ENCODE results near the gene FHIT. TPM values are rescaled to one million over a fixed set of nuclear protein-coding genes. Genes with fewer than 3 reads are reported as not detected.
A peak's percentile ranks its signal among the peaks of the same experiment; 100 is the strongest.

FHIT gene
- total and polyA plus RNA-seq, 11 donors: 4.2 to 26.8 (median 16.5) TPM

- Histone ChIP-seq H3K27me3 (no peaks in the 10 kb centered on the region), H3K9me3 (no peaks in the 10 kb centered on the region), H3K36me3 (no peaks in the 10 kb centered on the region), H3K4me3 (no peak overlapping the region), H3K4me1 (peaks cover 0 to 3% (median 0%) of the 10 kb centered on the region in 12 donors), H3K27ac (peak overlapping the region in 1 of 12 donors; percentile 27)
- ATAC-seq (peak in 2 of 4 donors; percentile 62 to 81), DNase-seq (no peak)
- TF ChIP-seq CTCF (IDR thresholded peaks at IDR 0.05) (no peak), POLR2A (IDR thresholded peaks at IDR 0.05) (no peak)
- intact Hi-C loops (cut with DNase I): no loop called here
- WGBS, 4 donors: 69 to 80% (median 75%) methylated on average over 6 of the region's 6 CpGs
Measured at GRCh38 chr3:59766200-59766872, 1484.9 kb downstream of the FHIT start.

DNA sequence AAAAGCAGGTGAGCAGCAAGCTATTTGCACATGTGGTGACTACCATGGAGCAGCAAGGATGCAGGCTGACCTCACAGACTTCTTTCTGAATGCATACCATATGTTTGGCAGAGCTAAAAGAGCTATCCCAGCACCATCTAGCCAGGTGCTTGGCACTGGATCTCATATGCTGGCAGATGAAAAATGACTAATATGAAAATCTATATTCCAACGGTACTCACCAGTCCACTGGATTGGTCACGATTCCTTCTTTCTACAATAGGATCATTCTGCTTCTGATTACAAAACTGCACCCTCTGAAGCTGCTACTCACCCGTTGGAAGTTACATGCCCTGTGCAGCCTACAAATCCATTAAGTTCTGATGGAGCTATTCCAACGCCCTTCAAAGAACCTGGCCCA is 1487.1 kb downstream of the FHIT start:
- 84 to 91% (median 86%) methylated on average over 4 of the region's 4 CpGs for WGBS, 4 donors
- H3K27ac ChIP-seq: no peak overlapping the region
- H3K27me3 ChIP-seq: no peaks in the 10 kb centered on the region
- H3K36me3 ChIP-seq: no peaks in the 10 kb centered on the region
- H3K9me3 ChIP-seq: no peaks in the 10 kb centered on the region
- no peak for ATAC-seq
- TF ChIP-seq POLR2A (IDR thresholded peaks at IDR 0.05): no peak
- TF ChIP-seq CTCF (IDR thresholded peaks at IDR 0.05): no peak
- DNase-seq: no peak
- H3K4me3 ChIP-seq: no peak overlapping the region
- intact Hi-C loops (cut with DNase I): no loop called here
- peaks cover 0 to 3% (median 0%) of the 10 kb centered on the region in 12 donors for H3K4me1 ChIP-seq

GRCh38 chr3:59762941-59763340 is 1488.3 kb downstream of the FHIT start:
- H3K27ac ChIP-seq: no peak overlapping the region
- 88 to 91% (median 90%) methylated on average over 5 of the region's 5 CpGs for WGBS, 4 donors
- TF ChIP-seq POLR2A (IDR thresholded peaks at IDR 0.05) (no peak), CTCF (IDR thresholded peaks at IDR 0.05) (no peak)
- ATAC-seq (no peak), DNase-seq (no peak)
- H3K9me3 ChIP-seq: no peaks in the 10 kb centered on the region
- intact Hi-C loops (cut with DNase I): no loop called here
- H3K36me3 ChIP-seq: no peaks in the 10 kb centered on the region
- no peak overlapping the region for H3K4me3 ChIP-seq
- peaks cover 0 to 3% (median 0%) of the 10 kb centered on the region in 12 donors for H3K4me1 ChIP-seq
- H3K27me3 ChIP-seq: no peaks in the 10 kb centered on the region

DNA sequence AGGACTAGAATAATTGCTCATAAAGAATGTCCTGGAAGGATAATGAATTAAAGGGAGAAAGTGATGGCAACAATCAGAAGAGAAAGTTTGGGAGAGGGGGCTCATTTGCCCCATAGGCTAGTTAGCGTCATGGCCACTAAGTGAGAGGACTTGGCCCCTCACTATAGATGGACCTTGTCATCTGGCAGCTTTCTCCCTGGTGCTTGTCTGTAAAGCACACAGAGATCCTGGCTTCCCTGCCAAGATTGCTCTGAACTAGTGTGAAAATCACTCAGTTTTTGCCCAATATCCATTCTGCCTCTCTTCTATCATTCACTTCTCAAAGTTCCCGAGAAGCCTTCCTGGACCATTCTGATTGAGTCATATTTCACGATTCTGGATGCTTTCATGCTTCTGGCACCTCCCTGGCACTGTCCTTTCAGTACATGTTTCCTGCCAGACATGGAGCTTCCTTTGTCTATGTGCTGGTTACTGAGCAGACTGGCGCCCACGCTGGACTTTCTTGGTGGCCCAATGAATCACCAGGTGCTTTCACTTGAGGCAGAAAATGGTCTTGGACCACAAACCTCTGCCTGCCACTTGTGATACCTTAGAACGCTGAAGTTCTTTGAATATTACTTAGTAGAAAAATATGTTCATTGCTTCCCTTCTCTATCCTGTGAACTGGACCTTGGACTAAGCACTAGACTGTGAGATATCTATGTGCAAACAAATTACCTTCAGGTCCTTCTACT is 1491.8 kb downstream of the FHIT start:
- ATAC-seq: no peak
- H3K36me3 ChIP-seq: no peaks in the 10 kb centered on the region
- TF ChIP-seq POLR2A (IDR thresholded peaks at IDR 0.05) (no peak), CTCF (IDR thresholded peaks at IDR 0.05) (no peak)
- no peak overlapping the region for H3K4me3 ChIP-seq
- DNase-seq: no peak
- intact Hi-C loops (cut with DNase I): no loop called here
- 78 to 90% (median 85%) methylated on average over 6 of the region's 6 CpGs for WGBS, 4 donors
- no peaks in the 10 kb centered on the region for H3K27me3 ChIP-seq
- H3K4me1 ChIP-seq: no peaks in the 10 kb centered on the region
- H3K9me3 ChIP-seq: no peaks in the 10 kb centered on the region
- H3K27ac ChIP-seq: no peak overlapping the region
